Neural cell (in vitro differentiated cells): Measurements from ENCODE around the gene DTNBP1.

Source experiments
- EP300 ChIP-seq: fragments of 450-650 bp; conservative IDR thresholded peaks from 2 replicates; pipeline ENCODE4 v1.6.1; 2014; ENCODE audit warnings: antibody characterized with exemption, mild to moderate bottlenecking, moderate library complexity; ENCODE audit not compliant: poor library complexity, severe bottlenecking
- EZH2 ChIP-seq: fragments of 200-600, 300-800 bp; shearing (Covaris generic), sonication (generic); IDR thresholded peaks from 2 replicates; pipeline ENCODE4 v1.6.1; 2014; ENCODE audit warnings: antibody characterized with exemption, low read length, borderline replicate concordance, mild to moderate bottlenecking; ENCODE audit not compliant: insufficient read depth, poor library complexity, severe bottlenecking
- POLR2AphosphoS5 ChIP-seq: IDR thresholded peaks from 2 replicates; pipeline ENCODE4 v1.6.1; 2012
- RAD21 ChIP-seq: fragments of 450-650 bp; conservative IDR thresholded peaks from 2 replicates; pipeline ENCODE4 v1.6.1; 2014; ENCODE audit warnings: antibody characterized with exemption, mild to moderate bottlenecking, moderate library complexity
- SMC3 ChIP-seq: fragments of 450-650 bp; conservative IDR thresholded peaks from 2 replicates; pipeline ENCODE4 v1.6.1; 2014; ENCODE audit warnings: antibody characterized with exemption, mild to moderate bottlenecking, moderate library complexity; ENCODE audit not compliant: poor library complexity
- TAF1 ChIP-seq: IDR thresholded peaks from 2 replicates; pipeline ENCODE4 v1.6.1; 2012; ENCODE audit warnings: low read depth
- TF ChIP-seq, protein P1 (sequence below): fragments of 450-650 bp; IDR thresholded peaks from 2 replicates; pipeline ENCODE4 v1.5.1; 2014; ENCODE audit warnings: antibody characterized with exemption, mild to moderate bottlenecking, moderate library complexity; ENCODE audit not compliant: poor library complexity, severe bottlenecking
- TF ChIP-seq, protein P2 (sequence below): IDR thresholded peaks from 2 replicates; pipeline ENCODE4 v1.6.1; 2012; ENCODE audit warnings: borderline replicate concordance

GRCh38 chr6:15560713-15561112, 102.1 kb downstream of the DTNBP1 start:
- no peak for TF ChIP-seq EZH2
- TF ChIP-seq POLR2AphosphoS5 = no peak
- TF ChIP-seq, protein P1, sequence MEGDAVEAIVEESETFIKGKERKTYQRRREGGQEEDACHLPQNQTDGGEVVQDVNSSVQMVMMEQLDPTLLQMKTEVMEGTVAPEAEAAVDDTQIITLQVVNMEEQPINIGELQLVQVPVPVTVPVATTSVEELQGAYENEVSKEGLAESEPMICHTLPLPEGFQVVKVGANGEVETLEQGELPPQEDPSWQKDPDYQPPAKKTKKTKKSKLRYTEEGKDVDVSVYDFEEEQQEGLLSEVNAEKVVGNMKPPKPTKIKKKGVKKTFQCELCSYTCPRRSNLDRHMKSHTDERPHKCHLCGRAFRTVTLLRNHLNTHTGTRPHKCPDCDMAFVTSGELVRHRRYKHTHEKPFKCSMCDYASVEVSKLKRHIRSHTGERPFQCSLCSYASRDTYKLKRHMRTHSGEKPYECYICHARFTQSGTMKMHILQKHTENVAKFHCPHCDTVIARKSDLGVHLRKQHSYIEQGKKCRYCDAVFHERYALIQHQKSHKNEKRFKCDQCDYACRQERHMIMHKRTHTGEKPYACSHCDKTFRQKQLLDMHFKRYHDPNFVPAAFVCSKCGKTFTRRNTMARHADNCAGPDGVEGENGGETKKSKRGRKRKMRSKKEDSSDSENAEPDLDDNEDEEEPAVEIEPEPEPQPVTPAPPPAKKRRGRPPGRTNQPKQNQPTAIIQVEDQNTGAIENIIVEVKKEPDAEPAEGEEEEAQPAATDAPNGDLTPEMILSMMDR = no peak
- TF ChIP-seq EP300 = no peak
- no peak for TF ChIP-seq RAD21
- TF ChIP-seq, protein P2, sequence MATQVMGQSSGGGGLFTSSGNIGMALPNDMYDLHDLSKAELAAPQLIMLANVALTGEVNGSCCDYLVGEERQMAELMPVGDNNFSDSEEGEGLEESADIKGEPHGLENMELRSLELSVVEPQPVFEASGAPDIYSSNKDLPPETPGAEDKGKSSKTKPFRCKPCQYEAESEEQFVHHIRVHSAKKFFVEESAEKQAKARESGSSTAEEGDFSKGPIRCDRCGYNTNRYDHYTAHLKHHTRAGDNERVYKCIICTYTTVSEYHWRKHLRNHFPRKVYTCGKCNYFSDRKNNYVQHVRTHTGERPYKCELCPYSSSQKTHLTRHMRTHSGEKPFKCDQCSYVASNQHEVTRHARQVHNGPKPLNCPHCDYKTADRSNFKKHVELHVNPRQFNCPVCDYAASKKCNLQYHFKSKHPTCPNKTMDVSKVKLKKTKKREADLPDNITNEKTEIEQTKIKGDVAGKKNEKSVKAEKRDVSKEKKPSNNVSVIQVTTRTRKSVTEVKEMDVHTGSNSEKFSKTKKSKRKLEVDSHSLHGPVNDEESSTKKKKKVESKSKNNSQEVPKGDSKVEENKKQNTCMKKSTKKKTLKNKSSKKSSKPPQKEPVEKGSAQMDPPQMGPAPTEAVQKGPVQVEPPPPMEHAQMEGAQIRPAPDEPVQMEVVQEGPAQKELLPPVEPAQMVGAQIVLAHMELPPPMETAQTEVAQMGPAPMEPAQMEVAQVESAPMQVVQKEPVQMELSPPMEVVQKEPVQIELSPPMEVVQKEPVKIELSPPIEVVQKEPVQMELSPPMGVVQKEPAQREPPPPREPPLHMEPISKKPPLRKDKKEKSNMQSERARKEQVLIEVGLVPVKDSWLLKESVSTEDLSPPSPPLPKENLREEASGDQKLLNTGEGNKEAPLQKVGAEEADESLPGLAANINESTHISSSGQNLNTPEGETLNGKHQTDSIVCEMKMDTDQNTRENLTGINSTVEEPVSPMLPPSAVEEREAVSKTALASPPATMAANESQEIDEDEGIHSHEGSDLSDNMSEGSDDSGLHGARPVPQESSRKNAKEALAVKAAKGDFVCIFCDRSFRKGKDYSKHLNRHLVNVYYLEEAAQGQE = no peak
- no peak for TF ChIP-seq TAF1
- TF ChIP-seq SMC3 = no peak
